K562 (cell line): Measurements from ENCODE around the gene ALG12. TPM values are rescaled to one million over a fixed set of nuclear protein-coding genes. Genes with fewer than 3 reads are reported as not detected.

ENCODE experiments used
- ATAC-seq: fragments of 200-7000 bp; cut with Tn5 transposase; 3 replicates; pipeline ENCODE4 v1.9.1; 2020; ENCODE audit warnings: moderate library complexity
- BruUV-seq: library from RNA; stranded (reverse); fragments of 400-500 nt; replicated peaks from 2 replicates; lab custom pipeline; 2021; lab: Mats Ljungman, UMichigan
- CTCF ChIA-PET: fragments of 300-600 bp; formaldehyde crosslinking; extraction: SDS; loops from one replicate; lab custom pipeline; 2021; ENCODE audit warnings: low intra/inter-chr PET ratio; lab: Yijun Ruan, JAX
- POLR2A ChIA-PET: fragments of 300-600, 350-650 bp; sonication (Branson Sonifier 250); formaldehyde crosslinking; extraction: SDS; loops from one replicate; lab custom pipeline; 2021; ENCODE audit warnings: antibody characterized with exemption, inconsistent platforms; lab: Yijun Ruan, JAX
- DNase-seq, 4 experiments: peaks; one replicate each; pipeline versions ENCODE4 v3.0.0 to v3.0.0-alpha.2; 2011 to 2018; ENCODE audit warnings: low spot score in 3 of 4, mixed read lengths in 3 of 4; ENCODE audit errors: extremely low read depth in 1 of 4
- FAIRE-seq: peaks from 2 replicates; lab custom pipeline; 2011; peaks lifted over from hg19 to GRCh38; lab: Jason Lieb, UNC
- H2AFZ ChIP-seq: 2 replicates; pipeline ENCODE4 v1.6.0; 2011; ENCODE audit warnings: low read depth, low read length, control low read depth, inconsistent platforms
- H3K27ac ChIP-seq: fragments of 200-600 bp; 3 replicates; pipeline ENCODE4 v1.8.0; 2011; ENCODE audit warnings: low read depth, mild to moderate bottlenecking, control low read depth, inconsistent platforms, low read length, moderate library complexity, mixed read lengths; ENCODE audit errors: extremely low read depth
- H3K27me3 ChIP-seq, 2 experiments: fragments of 300-600 bp in 1 of 2; 2 replicates in 1 of 2; 3 replicates in 1 of 2; pipeline versions ENCODE4 v1.6.0 to v1.8.0; 2011; ENCODE audit warnings: inconsistent platforms in 2 of 2, low read length in 2 of 2, mild to moderate bottlenecking in 1 of 2, mixed read lengths in 1 of 2, moderate library complexity in 1 of 2; ENCODE audit not compliant: control insufficient read depth in 2 of 2, insufficient read depth in 2 of 2
- H3K36me3 ChIP-seq: fragments of 300-600 bp; 3 replicates; pipeline ENCODE4 v1.8.0; 2011; ENCODE audit warnings: mild to moderate bottlenecking, low read length, inconsistent platforms; ENCODE audit not compliant: control insufficient read depth, insufficient read depth
- H3K4me1 ChIP-seq, 2 experiments: fragments of 200-600 bp in 1 of 2; replicated peaks in 1 of 2; 2 replicates in 1 of 2; 3 replicates in 1 of 2; pipeline versions ENCODE4 v1.5.1 to v1.8.0; 2011; ENCODE audit warnings: inconsistent platforms in 2 of 2, low read length in 2 of 2, mild to moderate bottlenecking in 1 of 2, mixed read lengths in 1 of 2, moderate library complexity in 1 of 2; ENCODE audit not compliant: control insufficient read depth in 2 of 2, insufficient read depth in 2 of 2
- H3K4me2 ChIP-seq: 2 replicates; pipeline ENCODE4 v1.6.1; 2011; ENCODE audit warnings: low read length, control low read depth, inconsistent platforms, mixed read lengths; ENCODE audit not compliant: insufficient read depth
- H3K4me3 ChIP-seq: fragments of 200-600 bp; sonication (generic), shearing (Covaris generic); 2 replicates; pipeline ENCODE4 v1.5.1; 2016; ENCODE audit warnings: control low read depth, inconsistent platforms
- H3K79me2 ChIP-seq: fragments of 200-600 bp; 3 replicates; pipeline ENCODE4 v1.8.0; 2011; ENCODE audit warnings: low read length, inconsistent platforms; ENCODE audit not compliant: control insufficient read depth, insufficient read depth
- H3K9ac ChIP-seq, 2 experiments: 2 replicates each; pipeline versions ENCODE4 v1.6.0 to v1.6.1; 2011; ENCODE audit warnings: low read depth in 2 of 2, low read length in 2 of 2, control low read depth in 1 of 2, inconsistent platforms in 1 of 2, mild to moderate bottlenecking in 1 of 2, mixed read lengths in 1 of 2; ENCODE audit not compliant: insufficient read depth in 1 of 2
- H3K9me1 ChIP-seq: one replicate; pipeline ENCODE4 v1.6.0; 2011; ENCODE audit warnings: inconsistent platforms, mild to moderate bottlenecking, low read length, moderate library complexity; ENCODE audit not compliant: control insufficient read depth, insufficient read depth
- H3K9me3 ChIP-seq: replicated peaks from 2 replicates; pipeline ENCODE4 v1.5.1; 2011; ENCODE audit warnings: low read depth, low read length, inconsistent platforms; ENCODE audit not compliant: control insufficient read depth, insufficient read depth
- H4K20me1 ChIP-seq: replicated peaks from 2 replicates; pipeline ENCODE4 v1.6.1; 2011; ENCODE audit warnings: low read length, inconsistent platforms, mixed read lengths; ENCODE audit not compliant: control insufficient read depth, insufficient read depth
- CBX1 ChIP-seq: sonication (generic); IDR thresholded peaks from 2 replicates; pipeline ENCODE4 v1.6.1; 2016; ENCODE audit warnings: antibody characterized with exemption, low read depth, mild to moderate bottlenecking
- EGR1 ChIP-seq: fragments of 450-650 bp; conservative IDR thresholded peaks from 2 replicates; pipeline ENCODE4 v1.6.1; 2017; ENCODE audit warnings: mild to moderate bottlenecking
- ESRRB ChIP-seq: fragments of 250-450 bp; sonication (Bioruptor Pico); IDR thresholded peaks from 2 replicates; pipeline ENCODE4 v1.5.0; 2020; ENCODE audit warnings: mild to moderate bottlenecking, moderate library complexity, borderline replicate concordance
- GATA2 ChIP-seq: sonication (generic); formaldehyde crosslinking; IDR thresholded peaks from 2 replicates; pipeline ENCODE4 v1.4.0; 2020; ENCODE audit warnings: mild to moderate bottlenecking, missing genetic modification reagents
- HNRNPUL1 ChIP-seq: fragments of 200-400 bp; formaldehyde crosslinking; IDR thresholded peaks from 2 replicates; pipeline ENCODE4 v1.6.1; 2017; ENCODE audit warnings: low read length
- ILF3 ChIP-seq: fragments of 450-650 bp; IDR thresholded peaks from 2 replicates; pipeline ENCODE4 v1.6.1; 2018; ENCODE audit warnings: antibody characterized with exemption, mild to moderate bottlenecking, moderate library complexity, borderline replicate concordance
- KLF6 ChIP-seq: fragments of 250-450 bp; sonication (Bioruptor Pico); IDR thresholded peaks from 2 replicates; pipeline ENCODE4 v1.4.0; 2020; ENCODE audit warnings: mild to moderate bottlenecking, moderate library complexity, borderline replicate concordance
- LEF1 ChIP-seq: fragments of 450-650 bp; IDR thresholded peaks from 2 replicates; pipeline ENCODE4 v1.6.1; 2016; ENCODE audit warnings: mild to moderate bottlenecking
- MCM7 ChIP-seq, 2 experiments: fragments of 450-650 bp; IDR thresholded peaks; 2 replicates each; pipeline ENCODE4 v1.6.1; 2016 to 2018
- MECOM ChIP-seq: fragments of 250-450 bp; sonication (Bioruptor Pico); IDR thresholded peaks from 2 replicates; pipeline ENCODE4 v1.8.0; 2022; ENCODE audit warnings: inconsistent platforms
- NCOA1 ChIP-seq: fragments of 450-650 bp; IDR thresholded peaks from 2 replicates; pipeline ENCODE4 v1.6.1; 2016; ENCODE audit warnings: low read depth
- SFPQ ChIP-seq: fragments of 200-400 bp; formaldehyde crosslinking; IDR thresholded peaks from 2 replicates; pipeline ENCODE4 v1.6.1; 2017; ENCODE audit warnings: mild to moderate bottlenecking, low read depth, low read length, moderate library complexity
- TAL1 ChIP-seq: fragments of 450-650 bp; IDR thresholded peaks from 2 replicates; pipeline ENCODE4 v1.6.1; 2016; ENCODE audit warnings: mild to moderate bottlenecking
- ZBTB17 ChIP-seq: fragments of 450-650 bp; formaldehyde crosslinking; IDR thresholded peaks from 2 replicates; pipeline ENCODE4 v1.4.0; 2020; ENCODE audit warnings: mild to moderate bottlenecking
- ZNF277 ChIP-seq: fragments of 250-450 bp; sonication (Bioruptor Pico); IDR thresholded peaks from 2 replicates; pipeline ENCODE4 v1.8.0; 2022; ENCODE audit warnings: inconsistent platforms, mild to moderate bottlenecking, moderate library complexity, borderline replicate concordance
- ZNF445 ChIP-seq: fragments of 250-450 bp; sonication (Bioruptor Pico); IDR thresholded peaks from 2 replicates; pipeline ENCODE4 v1.4.0; 2020; ENCODE audit warnings: low read depth, mild to moderate bottlenecking, moderate library complexity
- WGBS: fragments of 100-300 bp; shearing (Covaris generic); methylation state at CpG from one replicate; pipeline ENCODE4 v1.1.6; 2016; ENCODE audit warnings: low coverage, mixed read lengths; ENCODE audit not compliant: insufficient coverage; ENCODE audit errors: missing lambda C conversion rate; 5-methylcytosine and 5-hydroxymethylcytosine counted together
- in situ Hi-C: fragments of 300-500 bp; cut with MboI; formaldehyde crosslinking; loops from 4 replicates; pipeline ENCODE4 v1.15.0; 2018; ENCODE audit warnings: inconsistent platforms, mixed read lengths
- intact Hi-C: fragments of 100-400 bp; cut with micrococcal nuclease; formaldehyde crosslinking; loops from 2 replicates; pipeline ENCODE4 v1.14.2; 2022
- polyA plus RNA-seq, 8 experiments: library from polyadenylated mRNA; depleted of rRNA in 4 of 8; stranded (reverse) in 5 of 8; unstranded in 3 of 8; fragments of >200 nt; fragmentation: Nextera tagmentation in 2 of 8; fragmentation: Illumina TruSeq in 1 of 8; extraction: Ambion mirVana in 2 of 8; extraction: Trizol in 1 of 8; gene quantifications; 2 replicates each; pipeline versions ENCODE4 v1.2.1 to v1.2.3, GENCODE V29; 2011 to 2014; ENCODE audit warnings: inconsistent platforms in 1 of 8, missing spikeins in 1 of 8
- total RNA-seq, 7 experiments: library from RNA; depleted of rRNA in 6 of 7; stranded (reverse); fragments of >200 nt in 6 of 7; fragmentation: Illumina TruSeq in 2 of 7; extraction: Trizol in 2 of 7; gene quantifications; 2 replicates each; pipeline versions ENCODE4 v1.2.1 to v1.2.3, GENCODE V29; 2011 to 2021; ENCODE audit warnings: low replicate concordance in 1 of 7

The ALG12 gene
- total and polyA plus RNA-seq, 9 of the 15 experiments (the other 6 are each of a cell fraction or from before 2014, with no cell fraction given) = 0.20 to 8.5 (median 3.4) TPM

- WGBS = no CpG with 5 or more reads among the region's 4 CpGs
- DNase-seq (no peak), FAIRE-seq (no peak), ATAC-seq (no peak)
- no peak overlapping the region for H3K4me2 ChIP-seq
- no TSS peak for BruUV-seq
- TF ChIP-seq TAL1 (no peak), CBX1 (no peak), ZNF445 (CRISPR knock-in tag) (no peak), NCOA1 (no peak), ESRRB (CRISPR knock-in tag) (no peak), ILF3 (no peak), GATA2 (no peak), ZNF277 (CRISPR knock-in tag) (no peak), EGR1 (no peak), ZBTB17 (CRISPR knock-in tag) (no peak), MECOM (no peak), MCM7 (IDR thresholded peaks at IDR 0.05) (no peak), HNRNPUL1 (no peak), KLF6 (no peak), LEF1 (no peak), SFPQ (no peak)
- H3K9me1 ChIP-seq = no peaks in the 10 kb centered on the region
- H3K9me3 ChIP-seq = no peaks in the 10 kb centered on the region
- CTCF ChIA-PET = no interaction called here
- no peak overlapping the region for H3K4me3 ChIP-seq
- H3K9ac ChIP-seq = peak overlapping the region in 1 of 2 experiments; percentile 64; a peak in 1 of 4 replicates
- intact Hi-C loops (no loop called here), in situ Hi-C loops (no loop called here)
- H4K20me1 ChIP-seq = no peaks in the 10 kb centered on the region
- H2AFZ ChIP-seq = no peak overlapping the region
- H3K79me2 ChIP-seq = no peaks in the 10 kb centered on the region
- H3K36me3 ChIP-seq = no peaks in the 10 kb centered on the region
- POLR2A ChIA-PET = interaction anchor here (1.2 to 1.8 kb wide), 2 partner anchors 9 to 16 kb away, joined by 4 to 10 read pairs; partner anchors contain the start of gene PIM3
- no peak overlapping the region for H3K27ac ChIP-seq
- H3K27me3 ChIP-seq = no peaks in the 10 kb centered on the region
- H3K4me1 ChIP-seq = peaks cover 0 to 95% of the 10 kb centered on the region in 2 experiments; a peak in 3 of 5 replicates
Observed at GRCh38 chr22:49951678-49951985, 33.4 kb upstream of the ALG12 start.
